ENCODE measurements around the gene PTPRN2.

Gene PTPRN2

DNA sequence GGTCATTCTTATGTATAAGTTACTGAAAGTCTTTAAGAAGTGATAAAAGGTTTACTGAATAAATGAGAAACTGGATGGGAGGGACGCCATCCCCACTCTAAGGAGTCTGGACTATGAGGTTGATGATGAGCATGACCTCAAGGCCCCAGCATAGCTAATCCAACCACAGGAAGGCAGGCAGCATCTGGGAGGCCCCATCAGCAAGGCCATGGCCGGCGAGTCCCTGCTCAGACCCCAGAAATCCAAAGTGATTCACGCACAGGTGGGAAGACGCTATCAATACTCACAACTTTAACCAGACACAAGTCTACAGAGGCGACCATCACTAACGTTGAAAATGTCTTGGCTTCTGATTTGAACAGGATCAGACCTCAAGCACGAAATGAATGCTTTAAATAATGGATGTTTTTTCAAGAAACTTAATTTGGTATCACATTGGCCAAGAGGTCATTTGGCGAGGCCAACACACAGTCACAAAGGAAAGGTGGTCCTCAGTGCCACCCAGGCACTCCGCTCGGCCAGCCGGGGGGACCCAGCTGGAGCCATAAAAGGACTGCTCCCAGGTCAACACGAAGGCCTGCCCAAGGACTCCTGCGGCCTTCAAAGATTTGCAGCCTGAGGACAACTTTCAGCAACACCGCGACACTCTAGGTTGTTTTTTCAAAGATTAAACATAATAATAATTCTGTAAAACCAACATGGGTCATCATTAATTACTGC, 228.5 kb downstream of the PTPRN2 start:
- H3K27ac Mint-ChIP-seq: no peak overlapping the region
- peaks cover 18% of the 10 kb centered on the region for H3K9me3 Mint-ChIP-seq
- H3K36me3 Mint-ChIP-seq (ENCODE audit: low read depth): peaks cover 4% of the 10 kb centered on the region
- TF ChIP-seq CTCF (IDR thresholded peaks at IDR 0.05): no peak
- H3K27me3 Mint-ChIP-seq (ENCODE audit: low read depth, poor library complexity): peaks cover 28% of the 10 kb centered on the region
- DNase-seq: no peak
- no peak overlapping the region for H3K4me3 Mint-ChIP-seq
- no peaks in the 10 kb centered on the region for H3K4me1 Mint-ChIP-seq

- DNase-seq: no peak
- TF ChIP-seq CTCF (IDR thresholded peaks at IDR 0.05): no peak
- no peak overlapping the region for H3K4me3 Mint-ChIP-seq
- no peak overlapping the region for H3K27ac Mint-ChIP-seq
- peaks cover 25% of the 10 kb centered on the region for H3K9me3 Mint-ChIP-seq
- H3K27me3 Mint-ChIP-seq (ENCODE audit: low read depth, poor library complexity): peaks cover 37% of the 10 kb centered on the region
- H3K4me1 Mint-ChIP-seq: no peaks in the 10 kb centered on the region
- H3K36me3 Mint-ChIP-seq (ENCODE audit: low read depth): peaks cover 7% of the 10 kb centered on the region
Observed at GRCh38 chr7:158357898-158358821, 229.5 kb downstream of the PTPRN2 start.

DNA sequence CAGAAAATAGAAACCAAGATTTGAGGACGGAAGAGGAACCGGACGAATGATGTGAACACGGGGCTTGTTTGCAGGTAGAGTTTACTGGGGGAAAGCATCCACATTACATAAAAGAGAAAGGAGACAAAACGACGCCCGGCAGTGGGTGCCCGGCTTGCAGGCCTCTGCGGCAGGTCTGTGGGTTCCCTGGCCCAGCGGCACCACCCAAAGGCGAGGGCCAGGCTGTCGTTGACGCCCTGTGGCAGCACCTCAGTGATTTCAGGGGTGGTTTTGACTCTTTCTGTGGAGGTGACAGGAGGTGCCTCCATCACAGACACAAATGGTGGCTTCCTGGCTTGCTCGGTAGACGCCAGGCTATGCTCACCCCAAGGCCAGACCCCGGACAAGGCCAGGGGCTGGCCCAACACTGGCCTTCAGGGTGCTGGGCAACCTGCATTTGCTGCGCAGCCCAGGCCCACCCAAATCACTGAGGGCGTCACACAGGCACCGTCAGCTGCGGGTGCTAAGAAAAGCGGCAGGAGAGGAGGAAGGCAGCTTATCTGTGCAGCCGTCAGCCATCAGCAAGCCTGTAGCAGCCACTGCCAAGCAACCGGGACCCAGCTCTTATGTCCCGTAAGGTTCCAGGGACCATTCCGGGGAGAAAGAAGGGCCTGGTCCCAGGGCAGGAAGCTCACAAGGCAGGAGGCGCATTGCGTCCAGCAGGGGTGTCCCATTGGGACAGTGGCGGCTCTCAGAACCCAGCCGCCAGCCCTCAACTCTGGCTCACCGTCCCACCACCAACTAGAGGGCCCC, 230.3 kb downstream of the PTPRN2 start:
- no peak overlapping the region for H3K27ac Mint-ChIP-seq
- peaks cover 7% of the 10 kb centered on the region for H3K36me3 Mint-ChIP-seq (ENCODE audit: low read depth)
- H3K9me3 Mint-ChIP-seq: peaks cover 33% of the 10 kb centered on the region
- no peak for DNase-seq
- H3K4me1 Mint-ChIP-seq: no peaks in the 10 kb centered on the region
- no peak overlapping the region for H3K4me3 Mint-ChIP-seq
- peaks cover 45% of the 10 kb centered on the region for H3K27me3 Mint-ChIP-seq (ENCODE audit: low read depth, poor library complexity)
- TF ChIP-seq CTCF (IDR thresholded peaks at IDR 0.05): no peak

GRCh38 chr7:158356454-158356853, 231.2 kb downstream of the PTPRN2 start:
- DNase-seq: no peak
- peaks cover 7% of the 10 kb centered on the region for H3K36me3 Mint-ChIP-seq (ENCODE audit: low read depth)
- TF ChIP-seq CTCF (IDR thresholded peaks at IDR 0.05): no peak
- H3K27ac Mint-ChIP-seq: no peak overlapping the region
- peaks cover 33% of the 10 kb centered on the region for H3K9me3 Mint-ChIP-seq
- H3K27me3 Mint-ChIP-seq (ENCODE audit: low read depth, poor library complexity): peaks cover 47% of the 10 kb centered on the region
- H3K4me1 Mint-ChIP-seq: no peaks in the 10 kb centered on the region
- H3K4me3 Mint-ChIP-seq: no peak overlapping the region

DNA sequence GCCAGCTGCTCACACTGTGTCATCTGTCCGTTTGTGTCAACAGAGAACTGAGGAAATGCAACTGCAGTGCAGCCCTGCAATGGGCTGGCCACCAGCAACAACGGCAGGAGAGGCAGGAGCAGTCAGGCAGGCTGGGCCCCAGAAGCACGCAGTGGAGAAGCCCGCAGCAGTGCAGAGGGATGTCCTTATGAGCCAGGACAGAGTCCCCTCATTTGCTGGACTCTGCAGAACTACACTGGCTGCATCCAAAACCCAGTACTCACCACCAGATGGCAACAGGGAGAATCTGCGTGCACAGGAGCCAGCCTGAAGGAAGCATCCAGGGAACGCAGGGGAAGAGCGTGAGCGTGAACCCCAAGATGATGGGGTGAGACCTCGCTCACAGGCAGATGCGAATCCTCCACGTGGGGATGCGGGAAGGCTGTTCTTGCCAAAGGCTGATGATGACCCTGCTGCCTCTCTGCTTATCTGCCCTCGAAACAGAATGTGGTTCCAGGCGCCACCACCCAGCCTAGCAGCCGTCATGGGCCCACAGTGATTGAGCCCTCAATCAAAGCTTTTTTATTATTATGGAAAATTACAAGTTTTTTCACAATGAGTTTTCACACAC, 232.1 kb downstream of the PTPRN2 start:
- peak; percentile 20 for DNase-seq
- TF ChIP-seq CTCF (IDR thresholded peaks at IDR 0.05): peak; percentile 16
- H3K4me1 Mint-ChIP-seq: no peaks in the 10 kb centered on the region
- H3K27ac Mint-ChIP-seq: no peak overlapping the region
- peaks cover 33% of the 10 kb centered on the region for H3K9me3 Mint-ChIP-seq
- H3K4me3 Mint-ChIP-seq: no peak overlapping the region
- peaks cover 56% of the 10 kb centered on the region for H3K27me3 Mint-ChIP-seq (ENCODE audit: low read depth, poor library complexity)
- peaks cover 7% of the 10 kb centered on the region for H3K36me3 Mint-ChIP-seq (ENCODE audit: low read depth)

All from nephron progenitor cell (in vitro differentiated cells).